NCI-H146 treated with DMSO at 0.1 percent for 48 hours (cell line): ENCODE results near the gene VWA5B2.
A peak's percentile ranks its signal among the peaks of the same experiment; 100 is the strongest.

Source experiments
- DNase-seq: peaks from one replicate; lab custom pipeline; 2025; ENCODE audit not compliant: unreplicated experiment; lab: John Stamatoyannopoulos, UW

The VWA5B2 gene

DNA sequence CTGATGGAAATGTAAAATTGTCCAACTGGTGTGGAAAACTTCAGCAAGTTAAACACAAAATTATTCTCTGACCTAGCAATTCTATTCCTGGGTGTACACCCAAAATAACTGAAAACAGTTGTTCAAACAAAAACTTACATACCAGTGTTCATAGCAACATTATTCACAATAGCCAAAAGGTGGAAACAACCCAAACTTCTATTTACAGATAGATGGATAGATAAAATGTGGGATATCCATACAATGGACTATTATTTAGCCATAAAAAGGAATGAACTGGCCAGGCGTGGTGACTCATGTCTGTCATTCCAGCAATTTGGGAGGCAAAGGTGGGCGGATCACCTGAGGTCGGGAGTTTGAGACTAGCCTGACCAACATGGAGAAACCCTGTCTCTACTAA, 6.9 kb upstream of the VWA5B2 start:
- DNase-seq: no peak

DNA sequence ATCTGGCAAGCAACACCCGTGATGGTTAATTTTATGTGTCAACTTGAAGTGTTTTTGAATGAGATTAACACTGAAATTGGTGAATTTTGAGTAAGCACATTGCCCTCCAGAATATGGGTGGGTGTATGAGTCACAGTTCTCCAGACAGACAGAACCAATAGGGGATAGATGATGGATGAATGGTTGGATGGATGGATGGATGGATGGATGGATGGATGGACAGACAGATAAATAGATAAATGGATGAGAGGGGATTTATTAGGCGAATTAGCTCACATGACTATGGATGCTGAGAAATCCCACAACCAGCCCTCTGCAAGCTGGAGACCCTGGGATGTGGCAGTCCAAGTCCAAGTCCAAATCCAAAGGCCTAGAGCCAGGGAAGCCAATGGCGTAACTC, 5.4 kb upstream of the VWA5B2 start:
- no peak for DNase-seq

DNA sequence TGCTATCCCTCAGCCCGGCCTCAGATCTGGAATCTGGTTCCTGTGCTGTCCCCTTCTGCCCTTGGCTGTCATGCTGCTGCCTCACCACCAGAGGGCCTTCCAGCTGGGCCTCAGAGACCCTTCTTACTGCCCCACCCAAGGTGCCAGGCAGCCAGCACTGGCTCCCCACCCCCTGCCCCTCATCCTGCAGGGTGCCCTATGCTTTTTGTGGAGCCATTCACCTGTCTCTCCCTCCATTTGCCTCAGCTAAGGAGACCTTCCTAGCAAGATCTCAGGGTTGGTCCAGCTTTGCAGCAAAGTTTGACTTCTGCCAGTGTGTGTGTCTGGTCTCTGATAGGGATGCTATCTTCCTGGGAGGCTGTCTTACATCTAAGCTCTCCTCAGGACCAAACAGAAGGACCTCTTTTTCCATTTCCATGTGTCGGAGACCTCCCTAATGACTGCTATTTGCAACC, 1.9 kb upstream of the VWA5B2 start:
- DNase-seq: peak; percentile 64

DNA sequence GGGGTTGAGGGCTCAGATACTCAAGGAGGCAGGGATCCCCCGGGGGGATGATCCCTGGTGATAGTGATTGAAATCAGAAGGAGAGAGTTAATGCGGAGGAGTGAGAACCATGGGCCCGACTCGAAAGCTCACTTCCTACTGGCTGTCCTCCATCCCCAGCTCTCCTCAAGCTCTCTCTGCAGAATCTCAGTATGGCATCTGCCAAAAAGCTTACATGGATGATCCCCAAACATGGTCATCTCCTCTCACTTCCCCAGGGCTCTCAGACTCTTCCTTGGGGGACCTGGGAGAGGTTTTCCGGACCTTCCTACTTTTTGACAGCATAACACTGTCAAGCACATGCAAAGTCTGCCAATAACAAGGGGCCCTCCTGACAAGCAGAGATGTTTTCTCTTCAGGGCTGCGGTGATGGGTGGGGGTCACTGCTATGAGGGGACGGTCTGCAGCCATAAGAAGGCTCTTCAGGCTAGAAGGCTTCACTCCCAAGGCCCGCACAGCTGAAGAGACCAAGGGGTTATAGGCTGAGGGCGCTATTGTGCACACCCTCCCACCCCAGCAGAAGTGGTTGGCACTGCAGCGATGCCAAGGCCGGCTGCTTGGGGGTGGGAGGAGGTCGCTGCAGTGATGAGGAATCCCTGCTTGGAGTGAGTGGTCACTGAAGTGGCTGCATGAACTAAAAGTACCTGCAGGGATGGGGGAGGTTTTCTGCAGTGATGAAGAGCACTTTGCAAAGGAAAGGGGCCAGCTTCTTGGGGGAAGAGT, 828 bp upstream of the VWA5B2 start:
- no peak for DNase-seq

DNA sequence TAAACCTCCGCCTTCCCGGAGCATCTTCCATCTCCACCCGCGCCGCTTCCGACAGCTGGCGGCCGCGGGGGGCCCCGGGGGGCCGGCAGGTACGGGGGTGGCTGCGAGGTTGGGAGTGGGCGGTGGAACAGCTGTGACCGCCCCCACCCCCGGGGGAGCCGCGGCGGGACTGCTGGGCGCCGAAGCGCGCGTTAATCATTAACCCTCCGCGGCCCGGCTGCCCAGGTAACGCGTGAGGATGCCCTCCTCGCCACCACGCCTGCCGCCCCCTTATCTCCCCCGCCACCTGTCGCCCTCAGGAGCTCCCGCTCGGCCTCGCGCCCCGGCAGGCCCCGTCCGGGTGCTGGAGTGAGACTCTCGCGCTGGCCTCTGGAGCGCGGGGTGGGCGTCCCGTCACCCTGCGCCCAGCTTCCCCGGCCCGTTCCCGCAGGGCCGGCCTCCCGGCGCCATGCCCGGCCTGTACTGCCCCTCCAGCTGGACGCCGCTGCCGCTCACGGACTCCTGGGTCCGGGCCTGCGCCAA, 757 bp downstream of the VWA5B2 start:
- DNase-seq: peak; percentile 49

DNA sequence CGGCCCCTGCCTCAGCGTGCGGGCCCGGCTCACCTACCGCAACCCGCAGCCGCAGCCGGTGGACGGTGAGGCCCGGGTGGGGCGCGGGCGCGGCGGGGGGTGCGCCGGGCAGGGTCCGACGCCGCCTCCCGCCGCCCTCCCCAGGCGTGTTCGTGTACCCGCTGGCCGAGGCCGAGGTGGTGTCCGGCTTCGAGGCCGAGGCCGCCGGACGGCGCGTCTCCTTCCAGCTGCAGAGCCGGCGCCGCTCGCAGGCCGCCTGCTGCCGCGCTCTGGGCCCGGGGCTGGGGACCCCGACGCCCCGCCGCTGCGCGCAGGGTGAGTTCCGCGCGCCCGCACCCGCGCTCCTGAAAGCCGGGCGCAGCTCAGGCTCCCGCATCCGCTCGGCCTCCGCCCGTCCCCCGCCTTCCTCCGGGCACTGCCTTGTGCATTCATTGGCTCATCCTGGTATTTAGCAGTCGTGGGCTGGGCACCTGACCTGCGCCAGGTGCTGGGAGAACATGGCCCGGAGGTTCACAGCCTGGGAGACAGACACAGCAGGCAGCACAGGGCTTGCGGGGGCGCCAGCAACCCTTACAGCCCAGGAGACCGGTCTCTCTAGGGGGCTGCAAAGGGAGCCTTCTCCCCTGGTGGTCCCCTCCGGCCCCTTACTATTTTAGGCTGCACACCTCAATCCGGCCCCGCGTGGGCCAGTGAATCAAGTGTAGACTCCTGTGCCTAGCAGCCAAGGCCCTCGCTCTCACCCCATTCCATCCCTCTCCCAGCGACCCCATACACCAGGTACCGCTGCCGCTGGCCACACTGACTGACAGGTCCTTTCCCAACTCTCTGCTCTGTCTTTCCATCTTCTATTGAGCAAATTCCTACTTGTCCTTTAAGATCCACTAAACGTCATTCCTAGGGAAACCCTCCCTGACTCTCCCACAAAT, 1.5 kb downstream of the VWA5B2 start:
- DNase-seq: peak; percentile 85

DNA sequence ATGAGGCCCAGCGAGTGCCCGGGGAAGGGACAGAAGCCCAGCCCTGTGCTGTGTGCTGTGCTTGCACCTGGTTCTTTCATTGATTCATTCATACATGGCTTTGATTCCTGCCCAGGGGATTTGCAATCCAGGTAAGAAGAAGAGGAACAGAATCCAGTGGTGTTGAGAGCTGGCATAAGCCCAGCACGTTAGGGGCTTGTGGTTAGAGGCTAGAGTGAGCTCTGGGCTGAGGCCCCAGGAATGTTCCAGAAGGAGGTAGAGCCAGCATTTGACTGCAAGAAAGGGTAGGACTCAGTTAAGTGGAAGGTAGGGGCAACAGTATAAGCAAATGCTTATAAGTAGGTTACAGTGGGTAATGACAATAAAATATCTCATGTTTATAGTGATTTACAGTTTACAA, 2.3 kb downstream of the VWA5B2 start:
- DNase-seq: no peak

DNA sequence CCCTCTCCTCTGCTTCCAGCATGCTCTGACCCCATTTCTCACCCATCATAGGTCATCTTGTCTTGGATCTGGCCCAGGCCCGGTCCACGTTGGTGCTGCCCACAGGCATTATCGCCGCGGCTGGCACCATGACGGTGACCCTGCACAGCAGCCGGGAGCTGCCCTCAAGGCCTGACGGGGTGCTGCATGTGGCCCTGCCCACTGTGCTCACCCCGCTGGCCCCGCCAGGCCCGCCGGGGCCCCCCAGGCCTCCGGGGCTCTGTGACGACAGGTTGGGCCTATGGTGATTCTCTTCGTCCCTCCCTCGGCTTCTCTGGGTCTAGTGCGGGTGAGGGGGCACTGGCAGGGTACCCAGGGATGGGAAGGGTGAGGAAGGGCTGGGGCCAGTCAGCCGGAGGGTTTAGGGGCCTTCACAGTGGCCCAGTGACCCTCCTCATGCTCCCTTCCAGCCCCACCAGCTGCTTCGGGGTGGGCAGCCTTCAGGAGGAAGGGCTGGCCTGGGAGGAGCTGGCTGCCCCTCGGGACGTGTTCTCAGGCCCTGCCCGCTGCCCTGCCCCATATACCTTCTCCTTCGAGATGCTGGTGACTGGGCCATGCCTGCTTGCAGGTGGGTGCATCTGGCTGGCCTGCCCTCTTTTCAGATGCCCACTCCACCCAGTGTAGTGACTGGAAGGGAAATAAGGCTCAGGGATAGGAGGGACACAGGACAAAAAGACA, 3.9 kb downstream of the VWA5B2 start:
- no peak for DNase-seq

DNA sequence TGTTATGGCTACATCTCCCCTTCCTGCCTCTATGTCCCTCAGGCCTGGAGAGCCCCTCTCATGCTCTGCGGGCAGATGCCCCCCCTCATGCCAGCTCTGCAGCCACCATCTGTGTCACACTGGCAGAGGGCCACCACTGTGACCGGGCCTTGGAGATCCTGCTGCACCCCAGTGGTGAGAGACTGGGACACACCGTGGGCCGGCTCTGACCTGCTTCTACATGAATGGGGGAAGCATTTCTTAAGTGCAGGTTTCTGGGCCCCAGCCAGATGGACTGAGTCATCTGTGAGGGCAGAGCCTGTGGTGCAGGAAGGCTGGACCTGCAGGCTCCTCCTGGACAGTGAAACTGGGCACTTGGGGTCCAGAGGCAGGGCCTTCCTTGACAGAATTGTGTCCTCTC, 4.8 kb downstream of the VWA5B2 start:
- no peak for DNase-seq

DNA sequence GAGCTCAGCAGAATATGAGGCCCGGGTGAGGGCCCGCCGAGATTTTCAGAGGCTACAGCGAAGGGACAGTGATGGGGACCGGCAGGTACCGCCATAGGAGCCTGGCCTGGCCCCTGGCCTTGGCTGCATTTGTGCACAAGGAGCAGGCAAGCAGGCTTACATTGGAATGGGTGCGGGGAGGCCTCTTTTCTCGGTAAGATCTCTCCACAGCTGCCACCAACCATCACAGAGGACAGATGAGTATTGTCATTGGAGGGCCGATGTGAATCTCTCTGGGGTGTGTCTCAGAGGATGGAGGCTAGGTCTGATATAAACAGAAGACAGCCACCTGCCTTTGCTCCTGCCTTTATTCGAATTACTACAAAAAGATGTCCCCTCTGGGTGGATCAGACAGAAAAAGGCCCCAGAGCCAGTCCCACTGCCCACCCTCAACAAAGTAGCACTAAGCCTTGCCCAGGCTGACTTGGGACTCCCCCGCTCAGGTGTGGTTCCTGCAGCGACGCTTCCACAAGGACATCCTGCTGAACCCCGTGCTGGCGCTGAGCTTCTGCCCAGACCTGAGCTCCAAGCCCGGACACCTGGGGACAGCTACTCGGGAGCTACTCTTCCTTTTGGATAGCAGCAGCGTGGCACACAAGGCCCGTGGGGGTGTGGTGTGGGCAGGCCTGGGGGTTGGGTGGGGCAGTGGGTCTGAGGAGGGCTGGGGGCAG, 5.4 kb downstream of the VWA5B2 start:
- no peak for DNase-seq

DNA sequence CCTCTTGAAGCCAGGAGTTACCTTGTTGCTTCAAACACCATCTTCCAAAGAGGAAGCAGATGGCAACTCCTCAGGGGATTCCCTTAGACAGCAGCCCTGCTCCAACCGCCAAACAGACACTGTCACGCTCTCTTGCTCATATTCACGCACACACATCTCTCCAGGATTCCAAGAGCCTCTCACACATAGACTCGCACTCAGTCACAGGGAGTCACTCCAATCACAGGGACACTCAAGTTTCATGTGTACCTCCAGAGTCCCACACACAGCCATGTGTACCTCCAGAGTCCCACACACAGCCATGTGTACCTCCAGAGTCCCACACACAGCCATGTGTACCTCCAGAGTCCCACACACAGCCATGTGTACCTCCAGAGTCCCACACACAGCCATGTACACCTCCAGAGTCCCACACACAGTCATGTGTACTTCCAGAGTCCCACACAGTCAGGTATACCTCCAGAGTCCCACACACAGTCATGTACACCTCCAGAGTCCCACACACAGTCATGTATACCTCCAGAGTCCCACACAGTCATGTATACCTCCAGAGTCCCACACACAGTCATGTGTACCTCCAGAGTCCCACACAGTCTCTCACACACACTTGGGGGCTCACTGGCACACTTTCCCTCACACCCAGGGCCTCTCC, 6.1 kb downstream of the VWA5B2 start:
- no peak for DNase-seq

DNA sequence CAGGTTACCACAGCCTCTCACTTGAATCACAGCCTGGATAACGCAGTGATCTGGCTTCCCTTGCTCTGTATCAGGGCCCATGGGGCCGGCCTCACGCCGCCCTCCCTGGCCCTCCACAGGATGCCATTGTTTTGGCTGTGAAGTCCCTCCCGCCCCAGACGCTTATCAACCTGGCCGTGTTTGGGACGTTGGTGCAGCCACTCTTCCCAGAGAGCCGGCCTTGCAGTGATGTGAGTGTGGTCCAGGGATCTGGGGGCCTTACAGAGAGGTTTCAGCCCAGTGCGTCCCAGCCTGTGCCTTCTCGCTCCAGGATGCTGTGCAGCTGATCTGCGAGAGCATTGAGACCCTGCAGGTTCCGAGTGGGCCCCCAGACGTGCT, 6.6 kb downstream of the VWA5B2 start:
- no peak for DNase-seq

DNA sequence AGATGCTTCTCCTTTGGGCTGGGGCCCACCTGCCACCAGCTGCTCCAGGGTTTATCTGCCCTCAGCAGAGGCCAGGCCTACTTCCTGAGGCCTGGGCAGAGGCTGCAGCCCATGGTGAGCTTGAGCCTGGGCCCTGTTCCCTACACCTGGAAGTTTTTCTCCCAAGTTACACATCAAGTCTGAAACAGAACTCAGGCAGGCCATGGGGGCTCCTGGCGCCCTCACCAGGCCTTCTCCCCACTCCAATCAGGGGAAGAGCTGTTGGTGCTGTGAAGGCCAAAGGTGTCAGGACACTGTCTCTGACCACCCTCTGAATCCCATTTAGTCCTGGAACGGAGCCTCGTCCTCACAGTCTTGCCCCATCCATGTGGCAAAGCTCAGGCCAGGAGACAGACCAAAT, 7.3 kb downstream of the VWA5B2 start:
- no peak for DNase-seq

DNA sequence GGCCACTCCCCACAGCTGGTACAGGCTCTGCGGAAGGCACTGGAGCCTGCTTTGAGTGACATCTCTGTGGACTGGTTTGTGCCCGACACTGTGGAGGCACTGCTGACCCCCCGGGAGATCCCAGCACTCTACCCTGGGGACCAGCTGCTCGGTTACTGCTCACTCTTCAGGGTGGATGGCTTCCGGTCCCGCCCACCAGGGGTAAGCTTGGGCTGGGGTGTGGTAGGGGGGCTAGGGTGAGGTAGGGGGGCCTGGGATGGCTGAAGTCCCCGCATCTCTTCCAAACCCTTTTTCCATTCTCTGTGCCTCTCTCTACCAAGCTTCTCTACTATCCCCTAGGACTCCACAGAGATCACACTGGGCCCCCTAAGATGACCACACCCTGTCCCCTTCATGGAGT, 7.8 kb downstream of the VWA5B2 start:
- no peak for DNase-seq

DNA sequence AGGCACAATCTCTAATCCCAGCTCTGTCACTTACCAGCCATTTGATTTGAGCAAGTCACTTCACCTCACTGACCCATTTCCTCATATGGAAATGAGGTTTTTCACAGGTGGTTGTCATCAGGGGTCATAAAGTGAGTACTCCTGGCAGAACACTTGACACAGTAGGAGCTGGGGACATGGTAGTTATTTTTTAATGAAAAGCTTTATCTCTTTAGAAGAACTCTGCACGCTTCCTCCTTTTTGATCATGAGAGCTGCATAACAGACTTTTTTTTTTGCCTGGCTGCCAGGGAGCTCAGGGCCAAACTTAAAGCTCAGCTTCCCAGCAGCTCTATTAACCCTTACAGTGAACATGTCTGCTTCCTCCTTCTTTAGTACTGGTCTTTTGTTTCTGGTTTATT, 8.4 kb downstream of the VWA5B2 start:
- DNase-seq: no peak

DNA sequence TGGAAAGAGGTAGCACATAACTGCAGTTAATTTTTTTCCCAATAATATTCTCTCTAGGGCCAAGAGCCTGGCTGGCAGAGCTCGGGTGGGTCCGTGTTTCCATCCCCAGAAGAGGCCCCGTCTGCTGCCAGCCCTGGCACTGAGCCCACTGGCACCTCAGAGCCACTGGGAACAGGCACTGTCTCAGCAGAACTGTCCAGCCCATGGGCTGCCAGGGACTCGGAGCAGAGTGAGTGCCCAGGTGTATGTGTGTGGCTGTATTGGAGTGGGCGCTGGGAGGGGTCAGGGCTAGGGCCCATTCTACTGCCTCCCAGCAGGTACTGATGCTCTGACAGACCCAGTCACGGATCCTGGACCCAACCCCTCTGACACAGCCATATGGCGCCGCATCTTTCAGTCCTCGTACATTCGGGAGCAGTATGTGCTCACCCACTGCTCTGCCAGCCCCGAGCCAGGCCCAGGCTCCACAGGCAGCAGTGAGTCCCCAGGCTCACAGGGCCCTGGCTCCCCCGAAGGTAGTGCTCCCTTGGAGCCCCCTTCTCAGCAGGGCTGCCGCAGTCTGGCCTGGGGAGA, 8.9 kb downstream of the VWA5B2 start:
- no peak for DNase-seq

DNA sequence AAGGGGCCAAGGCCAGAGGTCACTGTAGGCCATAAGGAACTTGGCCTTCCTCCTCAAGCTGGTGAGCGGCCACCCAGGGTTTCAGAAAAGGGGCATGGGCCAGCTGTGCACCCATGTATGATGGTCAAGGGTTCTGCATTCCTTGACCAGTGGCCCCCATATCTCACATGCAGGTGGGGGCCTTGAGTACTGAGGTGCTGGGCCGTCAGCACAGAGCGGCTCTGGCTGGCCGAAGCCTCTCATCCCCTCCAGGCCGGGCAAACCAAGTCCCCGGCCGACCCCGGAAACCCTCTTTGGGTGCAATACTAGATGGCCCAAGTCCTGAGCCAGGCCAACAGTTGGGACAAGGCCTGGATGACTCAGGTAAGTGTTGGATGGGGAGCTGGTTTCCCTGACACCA, 9.8 kb downstream of the VWA5B2 start:
- no peak for DNase-seq

DNA sequence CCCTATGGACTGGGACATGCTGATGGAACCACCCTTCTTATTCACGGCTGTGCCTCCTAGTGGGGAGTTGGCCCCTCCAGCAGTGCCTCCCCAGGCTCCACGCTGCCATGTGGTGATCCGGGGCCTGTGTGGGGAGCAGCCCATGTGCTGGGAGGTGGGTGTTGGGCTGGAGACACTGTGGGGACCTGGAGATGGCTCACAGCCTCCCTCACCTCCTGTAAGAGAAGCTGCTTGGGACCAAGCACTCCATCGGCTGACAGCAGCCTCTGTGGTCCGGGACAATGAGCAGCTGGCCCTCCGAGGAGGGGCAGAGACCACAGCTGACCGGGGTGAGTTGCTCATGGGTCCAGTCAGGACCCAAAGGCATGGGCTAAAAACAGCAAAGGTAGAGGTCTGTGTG, 10.3 kb downstream of the VWA5B2 start:
- DNase-seq: no peak

DNA sequence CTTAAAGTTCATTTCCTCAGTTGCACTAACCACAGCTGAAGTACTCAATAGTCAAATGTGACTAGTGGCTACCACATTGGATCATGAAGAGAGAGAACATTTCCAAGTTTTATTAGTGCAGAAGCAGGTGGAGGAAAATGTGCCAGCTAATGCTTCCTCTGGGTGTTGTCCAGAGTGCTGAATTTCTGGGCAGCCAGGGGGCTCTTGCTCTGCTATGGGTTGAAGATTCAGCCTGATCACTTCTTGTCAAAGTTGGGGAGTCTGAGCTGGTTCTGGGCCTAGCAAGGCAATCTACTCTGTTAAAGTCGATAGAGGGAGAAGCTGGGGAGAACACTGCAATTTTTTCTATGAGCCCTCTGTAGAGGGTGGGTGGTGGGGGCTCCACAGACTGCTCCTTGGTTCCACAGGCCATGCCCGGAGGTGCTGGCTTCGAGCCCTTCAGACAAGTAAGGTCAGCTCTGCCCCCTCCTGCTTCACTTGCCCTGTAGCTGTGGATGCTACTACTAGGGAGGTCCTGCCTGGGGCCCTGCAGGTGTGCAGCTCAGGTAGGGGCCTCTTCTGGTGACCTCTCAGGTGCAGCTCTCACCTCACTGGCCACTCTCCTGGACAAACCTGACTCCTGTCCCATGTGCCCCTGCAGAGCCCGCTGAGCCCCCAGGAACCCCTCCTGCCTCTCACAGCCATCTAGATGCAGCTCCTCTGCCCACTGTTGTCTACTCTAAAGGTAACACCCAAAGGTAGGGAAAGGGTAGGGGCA, 11.2 kb downstream of the VWA5B2 start:
- no peak for DNase-seq
